A673 (cell line): ENCODE measurements around the gene SKP1.

Source experiments
- EZH2 ChIP-seq: fragments of 200-600 bp; sonication (generic); IDR thresholded peaks from 2 replicates; pipeline ENCODE4 v1.6.1; 2017; ENCODE audit warnings: borderline replicate concordance, low read depth, mild to moderate bottlenecking, mixed read lengths, antibody characterized with exemption, low read length; ENCODE audit not compliant: poor library complexity, severe bottlenecking
- TF ChIP-seq, protein P1 (sequence below): fragments of 300-800, 200-600 bp; sonication (generic); conservative IDR thresholded peaks from 2 replicates; pipeline ENCODE4 v1.5.1; 2017; ENCODE audit warnings: low read depth, mild to moderate bottlenecking, antibody characterized with exemption, low read length, moderate library complexity, mixed read lengths

DNA sequence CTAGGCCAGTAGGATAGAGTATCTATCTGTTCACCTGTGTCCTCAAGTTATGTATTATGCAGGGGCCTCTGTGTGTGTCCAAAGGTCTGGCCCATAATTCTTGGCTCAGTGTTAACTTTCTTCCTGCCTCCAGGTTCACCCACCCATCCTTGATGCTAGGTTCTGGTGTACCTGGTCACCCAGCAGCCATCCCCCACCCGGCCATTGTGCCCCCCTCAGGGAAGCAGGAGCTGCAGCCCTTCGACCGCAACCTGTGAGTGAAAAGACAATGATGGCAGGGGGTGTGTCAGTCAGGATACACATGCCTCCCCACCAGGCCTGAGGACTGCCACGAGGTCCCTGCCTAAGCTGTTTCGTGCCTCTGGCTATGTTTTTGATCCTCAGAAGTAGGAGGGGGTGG, 34.7 kb downstream of the SKP1 start:
- TF ChIP-seq, protein P1, sequence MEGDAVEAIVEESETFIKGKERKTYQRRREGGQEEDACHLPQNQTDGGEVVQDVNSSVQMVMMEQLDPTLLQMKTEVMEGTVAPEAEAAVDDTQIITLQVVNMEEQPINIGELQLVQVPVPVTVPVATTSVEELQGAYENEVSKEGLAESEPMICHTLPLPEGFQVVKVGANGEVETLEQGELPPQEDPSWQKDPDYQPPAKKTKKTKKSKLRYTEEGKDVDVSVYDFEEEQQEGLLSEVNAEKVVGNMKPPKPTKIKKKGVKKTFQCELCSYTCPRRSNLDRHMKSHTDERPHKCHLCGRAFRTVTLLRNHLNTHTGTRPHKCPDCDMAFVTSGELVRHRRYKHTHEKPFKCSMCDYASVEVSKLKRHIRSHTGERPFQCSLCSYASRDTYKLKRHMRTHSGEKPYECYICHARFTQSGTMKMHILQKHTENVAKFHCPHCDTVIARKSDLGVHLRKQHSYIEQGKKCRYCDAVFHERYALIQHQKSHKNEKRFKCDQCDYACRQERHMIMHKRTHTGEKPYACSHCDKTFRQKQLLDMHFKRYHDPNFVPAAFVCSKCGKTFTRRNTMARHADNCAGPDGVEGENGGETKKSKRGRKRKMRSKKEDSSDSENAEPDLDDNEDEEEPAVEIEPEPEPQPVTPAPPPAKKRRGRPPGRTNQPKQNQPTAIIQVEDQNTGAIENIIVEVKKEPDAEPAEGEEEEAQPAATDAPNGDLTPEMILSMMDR: no peak
- no peak for TF ChIP-seq EZH2
